ENCODE measurements around the gene NYAP2.

The NYAP2 gene

GRCh38 chr2:225616848-225617247 lies 217.3 kb downstream of the NYAP2 start:
- no peak for TF ChIP-seq ZNF274 (IDR thresholded peaks at IDR 0.05; ENCODE audit: low read depth, low read length)

GRCh38 chr2:225620227-225620626 lies 220.7 kb downstream of the NYAP2 start:
- H3K4me3 ChIP-seq (ENCODE audit: low read length), result no peak overlapping the region

More at GRCh38 chr2:225616848-225617247, 217.3 kb downstream of the NYAP2 start:
- H3K4me3 ChIP-seq (ENCODE audit: low read length), result no peak overlapping the region

GRCh38 chr2:225630824-225631533 lies 231.5 kb downstream of the NYAP2 start:
- TF ChIP-seq ZNF274 (IDR thresholded peaks at IDR 0.05; ENCODE audit: low read depth, low read length), result no peak
- no peak overlapping the region for H3K4me3 ChIP-seq (ENCODE audit: low read length)

More at GRCh38 chr2:225620227-225620626, 220.7 kb downstream of the NYAP2 start:
- TF ChIP-seq ZNF274 (IDR thresholded peaks at IDR 0.05; ENCODE audit: low read depth, low read length), result no peak

- TF ChIP-seq ZNF274 (IDR thresholded peaks at IDR 0.05; ENCODE audit: low read depth, low read length), result no peak
Measured at GRCh38 chr2:225632351-225632750, 232.8 kb downstream of the NYAP2 start.

GRCh38 chr2:225636558-225636957 lies 237.0 kb downstream of the NYAP2 start:
- no peak overlapping the region for H3K4me3 ChIP-seq (ENCODE audit: low read length)
- no peak for TF ChIP-seq ZNF274 (IDR thresholded peaks at IDR 0.05; ENCODE audit: low read depth, low read length)

More at GRCh38 chr2:225632351-225632750, 232.8 kb downstream of the NYAP2 start:
- no peak overlapping the region for H3K4me3 ChIP-seq (ENCODE audit: low read length)

- no peak overlapping the region for H3K4me3 ChIP-seq (ENCODE audit: low read length)
- no peak for TF ChIP-seq ZNF274 (IDR thresholded peaks at IDR 0.05; ENCODE audit: low read depth, low read length)
Measured at GRCh38 chr2:225637259-225637658, 237.7 kb downstream of the NYAP2 start.

GRCh38 chr2:225640550-225640949 lies 241.0 kb downstream of the NYAP2 start:
- TF ChIP-seq ZNF274 (IDR thresholded peaks at IDR 0.05; ENCODE audit: low read depth, low read length), result no peak
- no peak overlapping the region for H3K4me3 ChIP-seq (ENCODE audit: low read length)

GRCh38 chr2:225649274-225649673 lies 249.8 kb downstream of the NYAP2 start:
- H3K4me3 ChIP-seq (ENCODE audit: low read length), result no peak overlapping the region
- TF ChIP-seq ZNF274 (IDR thresholded peaks at IDR 0.05; ENCODE audit: low read depth, low read length), result no peak

- no peak overlapping the region for H3K4me3 ChIP-seq (ENCODE audit: low read length)
- TF ChIP-seq ZNF274 (IDR thresholded peaks at IDR 0.05; ENCODE audit: low read depth, low read length), result no peak
Measured at GRCh38 chr2:225650041-225650440, 250.5 kb downstream of the NYAP2 start.

GRCh38 chr2:225660262-225661131 lies 261.0 kb downstream of the NYAP2 start:
- no peak for TF ChIP-seq ZNF274 (IDR thresholded peaks at IDR 0.05; ENCODE audit: low read depth, low read length)
- no peak overlapping the region for H3K4me3 ChIP-seq (ENCODE audit: low read length)

GRCh38 chr2:225662101-225662500 lies 262.6 kb downstream of the NYAP2 start:
- TF ChIP-seq ZNF274 (IDR thresholded peaks at IDR 0.05; ENCODE audit: low read depth, low read length), result no peak
- H3K4me3 ChIP-seq (ENCODE audit: low read length), result no peak overlapping the region

- H3K4me3 ChIP-seq (ENCODE audit: low read length), result no peak overlapping the region
- no peak for TF ChIP-seq ZNF274 (IDR thresholded peaks at IDR 0.05; ENCODE audit: low read depth, low read length)
Measured at GRCh38 chr2:225667445-225667844, 267.9 kb downstream of the NYAP2 start.

GRCh38 chr2:225668606-225669266 lies 269.2 kb downstream of the NYAP2 start:
- no peak overlapping the region for H3K4me3 ChIP-seq (ENCODE audit: low read length)
- TF ChIP-seq ZNF274 (IDR thresholded peaks at IDR 0.05; ENCODE audit: low read depth, low read length), result no peak
